Gastrocnemius medialis (tissue), 4 donors: Measurements from ENCODE around the gene DSE. TPM values are rescaled to one million over a fixed set of nuclear protein-coding genes. Genes with fewer than 3 reads are reported as not detected.

ENCODE experiments used
- ATAC-seq, 2 donors: fragments of 150-250 bp; one replicate each; pipeline ENCODE4 v1.9.1; 2016
- DNase-seq, 2 donors: peaks; one replicate each; pipeline ENCODE4 v3.0.0-alpha.2; 2019
- H3K27ac ChIP-seq, 4 donors: fragments of 200-600 bp; sonication (generic); 1 replicate in 1 of 4; 2 replicates in 3 of 4; pipeline ENCODE4 v1.5.1; 2016 to 2018; ENCODE audit warnings: mild to moderate bottlenecking in 2 of 4, moderate library complexity in 1 of 4
- H3K27me3 ChIP-seq, 3 donors: fragments of 200-600 bp; sonication (generic) in 2 of 3; 1 replicate in 1 of 3; 2 replicates in 2 of 3; pipeline versions ENCODE4 v1.5.1 to v1.6.0; 2016 to 2019; ENCODE audit warnings: mild to moderate bottlenecking in 1 of 3, moderate library complexity in 1 of 3
- H3K36me3 ChIP-seq, 2 donors: fragments of 200-600 bp; sonication (generic) in 1 of 2; one replicate each; pipeline ENCODE4 v1.5.1; 2017 to 2018
- H3K4me1 ChIP-seq, 2 donors: fragments of 200-600 bp; sonication (generic) in 1 of 2; one replicate each; pipeline ENCODE4 v1.5.1; 2016 to 2017; ENCODE audit warnings: mild to moderate bottlenecking in 2 of 2
- H3K4me3 ChIP-seq, 4 donors: fragments of 200-600 bp; sonication (generic) in 3 of 4; 1 replicate in 1 of 4; 2 replicates in 3 of 4; pipeline ENCODE4 v1.5.1; 2016 to 2019; ENCODE audit warnings: mild to moderate bottlenecking in 2 of 4
- H3K9me3 ChIP-seq, 3 donors: fragments of 200-600 bp; sonication (generic) in 2 of 3; 1 replicate in 1 of 3; 2 replicates in 2 of 3; pipeline ENCODE4 v1.5.1; 2016 to 2019
- POLR2A ChIP-seq, 2 donors: fragments of 450-650 bp; IDR thresholded peaks; one replicate each; pipeline ENCODE4 v1.6.1; 2017; ENCODE audit warnings: antibody characterized with exemption in 2 of 2, mild to moderate bottlenecking in 2 of 2, moderate library complexity in 2 of 2
- in situ Hi-C, 4 donors: fragments of 200-750 bp; cut with MboI; loops; one replicate each; pipeline versions ENCODE4 v1.15.0 to v1.8.0; 2017; ENCODE audit warnings: low sequenced_read_pairs in 4 of 4
- intact Hi-C: fragments of 100-400 bp; cut with DNase I; formaldehyde crosslinking; loops from one replicate; pipeline ENCODE4 v1.15.1; 2023; ENCODE audit warnings: low total_unique reads
- total RNA-seq, 4 donors: library from RNA; depleted of rRNA; stranded (reverse); fragments of >200 nt; gene quantifications; one replicate each; pipeline versions ENCODE4 v1.1.0 to v1.2.3, GENCODE V29; 2016
- TF ChIP-seq, protein P1 (sequence below), 5 experiments: fragments of 450-650 bp in 3 of 5; fragments of 200-600 bp in 2 of 5; sonication (generic) in 2 of 5; IDR thresholded peaks in 4 of 5; conservative IDR thresholded peaks in 1 of 5; 1 replicate in 4 of 5; 2 replicates in 1 of 5; pipeline ENCODE4 v1.5.1; 2016 to 2019; ENCODE audit warnings: antibody characterized with exemption in 5 of 5, mild to moderate bottlenecking in 3 of 5, moderate library complexity in 3 of 5

The DSE gene
- total RNA-seq, 4 donors from 2014 or later = 9.6 to 14.8 (median 11.8) TPM

DNA sequence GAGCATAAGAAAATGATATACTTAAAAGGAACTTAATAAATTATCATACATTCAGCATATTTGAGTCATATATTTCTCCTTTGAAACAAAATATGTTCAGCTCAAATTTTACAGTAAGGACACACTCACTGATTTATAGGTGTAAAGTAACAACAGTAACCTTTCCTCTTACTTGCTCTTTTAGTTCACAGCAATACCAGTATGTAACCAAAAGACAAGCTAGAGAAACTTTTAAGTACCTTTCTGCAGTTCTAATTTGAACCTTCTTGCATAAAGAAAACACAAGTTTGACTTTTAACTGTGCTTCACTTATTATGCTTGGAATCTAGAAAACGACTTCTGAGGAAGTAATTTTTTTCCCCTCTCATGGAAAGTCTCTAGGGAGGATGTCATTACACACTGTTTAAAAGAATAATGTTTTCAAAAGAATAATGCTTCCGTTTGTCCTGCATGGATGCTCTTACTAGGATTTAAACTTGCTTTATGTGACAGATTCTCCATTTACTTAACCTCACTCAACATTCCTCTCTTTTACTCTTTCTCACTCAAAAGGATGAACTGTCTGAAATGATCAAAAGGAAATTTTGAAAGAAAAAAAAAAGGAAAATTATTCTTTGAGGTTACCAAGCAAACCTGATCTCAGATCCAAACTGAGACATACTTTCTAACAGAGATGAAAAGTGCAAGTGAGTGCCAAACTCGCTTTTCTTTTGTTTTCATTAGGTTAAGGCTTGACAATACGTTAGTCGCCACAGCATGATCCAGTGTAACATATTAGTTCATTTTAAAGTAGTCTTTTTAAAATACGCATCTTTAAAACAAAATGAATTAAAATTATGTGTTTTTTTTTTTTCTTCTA is 68.1 kb downstream of the DSE start:
- H3K9me3 ChIP-seq = no peaks in the 10 kb centered on the region
- peaks cover 0 to 7% of the 10 kb centered on the region in 2 donors for H3K36me3 ChIP-seq
- no peak overlapping the region for H3K27ac ChIP-seq
- in situ Hi-C loops = no loop called here
- H3K27me3 ChIP-seq = no peaks in the 10 kb centered on the region
- no peak overlapping the region for H3K4me3 ChIP-seq
- DNase-seq = no peak
- ATAC-seq = no peak
- intact Hi-C loops = no loop called here
- peaks cover 0 to 12% of the 10 kb centered on the region in 2 donors for H3K4me1 ChIP-seq
- TF ChIP-seq, protein P1, sequence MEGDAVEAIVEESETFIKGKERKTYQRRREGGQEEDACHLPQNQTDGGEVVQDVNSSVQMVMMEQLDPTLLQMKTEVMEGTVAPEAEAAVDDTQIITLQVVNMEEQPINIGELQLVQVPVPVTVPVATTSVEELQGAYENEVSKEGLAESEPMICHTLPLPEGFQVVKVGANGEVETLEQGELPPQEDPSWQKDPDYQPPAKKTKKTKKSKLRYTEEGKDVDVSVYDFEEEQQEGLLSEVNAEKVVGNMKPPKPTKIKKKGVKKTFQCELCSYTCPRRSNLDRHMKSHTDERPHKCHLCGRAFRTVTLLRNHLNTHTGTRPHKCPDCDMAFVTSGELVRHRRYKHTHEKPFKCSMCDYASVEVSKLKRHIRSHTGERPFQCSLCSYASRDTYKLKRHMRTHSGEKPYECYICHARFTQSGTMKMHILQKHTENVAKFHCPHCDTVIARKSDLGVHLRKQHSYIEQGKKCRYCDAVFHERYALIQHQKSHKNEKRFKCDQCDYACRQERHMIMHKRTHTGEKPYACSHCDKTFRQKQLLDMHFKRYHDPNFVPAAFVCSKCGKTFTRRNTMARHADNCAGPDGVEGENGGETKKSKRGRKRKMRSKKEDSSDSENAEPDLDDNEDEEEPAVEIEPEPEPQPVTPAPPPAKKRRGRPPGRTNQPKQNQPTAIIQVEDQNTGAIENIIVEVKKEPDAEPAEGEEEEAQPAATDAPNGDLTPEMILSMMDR (IDR thresholded peaks at IDR 0.05 in 4 of 5, conservative IDR thresholded peaks at IDR 0.05 in 1 of 5) = no peak

DNA sequence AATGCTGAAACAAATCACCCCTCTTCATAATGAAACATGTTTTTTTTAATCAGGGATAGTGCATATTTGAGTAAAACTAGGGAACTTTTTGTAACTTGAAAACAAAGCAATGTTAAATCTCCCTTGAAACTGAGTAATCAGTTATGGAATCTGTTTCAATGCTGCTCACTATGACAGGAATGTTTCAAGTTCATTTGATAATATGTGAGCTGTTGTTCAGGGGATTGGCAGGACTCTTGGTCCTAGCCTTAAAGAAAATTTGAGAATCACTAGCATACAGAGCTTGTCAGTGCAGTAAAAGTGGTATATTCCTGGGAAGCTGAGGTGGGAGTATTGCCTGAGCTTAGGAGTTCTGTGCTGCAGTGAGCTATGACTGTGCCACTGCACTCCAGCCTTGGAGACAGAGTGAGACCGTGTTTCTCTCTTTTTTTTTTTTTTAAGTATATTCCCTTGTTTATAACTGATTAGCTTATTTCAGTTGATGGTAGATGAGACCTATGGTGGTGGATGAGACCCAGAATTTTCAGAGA is 68.8 kb downstream of the DSE start:
- Histone ChIP-seq H3K4me3 (no peak overlapping the region), H3K4me1 (peaks cover 0 to 12% of the 10 kb centered on the region in 2 donors), H3K27ac (no peak overlapping the region), H3K36me3 (peaks cover 0 to 7% of the 10 kb centered on the region in 2 donors), H3K9me3 (no peaks in the 10 kb centered on the region), H3K27me3 (no peaks in the 10 kb centered on the region)
- intact Hi-C loops (no loop called here), in situ Hi-C loops (no loop called here)
- TF ChIP-seq, protein P1 (IDR thresholded peaks at IDR 0.05 in 4 of 5, conservative IDR thresholded peaks at IDR 0.05 in 1 of 5) = no peak
- no peak for TF ChIP-seq POLR2A (IDR thresholded peaks at IDR 0.05)
- no peak for ATAC-seq
- DNase-seq = no peak

- Histone ChIP-seq H3K27me3 (no peaks in the 10 kb centered on the region), H3K4me3 (no peak overlapping the region), H3K4me1 (peaks cover 0 to 12% of the 10 kb centered on the region in 2 donors), H3K9me3 (no peaks in the 10 kb centered on the region), H3K27ac (no peak overlapping the region), H3K36me3 (no peaks in the 10 kb centered on the region)
- intact Hi-C loops = no loop called here
- no peak for TF ChIP-seq POLR2A (IDR thresholded peaks at IDR 0.05)
- TF ChIP-seq, protein P1 (IDR thresholded peaks at IDR 0.05 in 4 of 5, conservative IDR thresholded peaks at IDR 0.05 in 1 of 5) = no peak
- in situ Hi-C loops = no loop called here
- no peak for DNase-seq
- no peak for ATAC-seq
Measured at GRCh38 chr6:116443105-116443504, 72.4 kb downstream of the DSE start.

- H3K36me3 ChIP-seq = no peaks in the 10 kb centered on the region
- no peaks in the 10 kb centered on the region for H3K27me3 ChIP-seq
- intact Hi-C loops = no loop called here
- no peak overlapping the region for H3K4me3 ChIP-seq
- TF ChIP-seq, protein P1 (IDR thresholded peaks at IDR 0.05 in 4 of 5, conservative IDR thresholded peaks at IDR 0.05 in 1 of 5) = no peak
- TF ChIP-seq POLR2A (IDR thresholded peaks at IDR 0.05) = no peak
- H3K27ac ChIP-seq = no peak overlapping the region
- peaks cover 0 to 3% of the 10 kb centered on the region in 2 donors for H3K4me1 ChIP-seq
- no peak for ATAC-seq
- in situ Hi-C loops = no loop called here
- H3K9me3 ChIP-seq = no peaks in the 10 kb centered on the region
- no peak for DNase-seq
Measured at GRCh38 chr6:116444092-116444491, 73.3 kb downstream of the DSE start.
